Choroid plexus epithelial cell (primary cell): ENCODE results near the gene AP2A2.

ENCODE experiments used
- DNase-seq: peaks from one replicate; pipeline ENCODE4 v3.0.0-alpha.2; 2010; ENCODE audit warnings: low read depth
- H3K4me3 ChIP-seq: 2 replicates; pipeline ENCODE4 v1.5.1; 2011; ENCODE audit warnings: low read depth, mild to moderate bottlenecking, control low read depth, low read length, moderate library complexity
- TF ChIP-seq, protein P1 (sequence below): conservative IDR thresholded peaks from 2 replicates; pipeline ENCODE4 v1.5.1; 2011; ENCODE audit warnings: low read depth, mild to moderate bottlenecking, control low read depth, inconsistent platforms, low read length, moderate library complexity

Gene AP2A2

DNA sequence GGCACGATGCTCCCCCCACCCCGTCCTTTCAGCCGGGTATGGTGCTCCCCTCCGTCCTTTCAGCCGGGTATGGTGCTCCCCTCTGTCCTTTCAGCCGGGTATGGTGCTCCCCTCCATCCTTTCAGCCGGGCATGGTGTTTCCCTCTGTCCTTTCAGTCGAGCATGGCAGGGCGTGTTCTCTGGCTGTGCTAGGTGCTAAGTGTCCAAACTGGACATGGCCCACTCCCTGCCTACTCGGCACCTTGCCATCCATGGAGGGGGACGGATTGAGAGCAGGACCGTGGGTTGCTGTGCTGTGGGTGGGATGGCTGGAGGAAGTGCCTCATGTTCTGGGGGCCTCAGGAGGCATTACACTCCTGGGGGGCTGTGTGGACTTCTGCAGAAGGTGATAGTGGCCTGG is 65.4 kb downstream of the AP2A2 start:
- no peak overlapping the region for H3K4me3 ChIP-seq
- TF ChIP-seq, protein P1, sequence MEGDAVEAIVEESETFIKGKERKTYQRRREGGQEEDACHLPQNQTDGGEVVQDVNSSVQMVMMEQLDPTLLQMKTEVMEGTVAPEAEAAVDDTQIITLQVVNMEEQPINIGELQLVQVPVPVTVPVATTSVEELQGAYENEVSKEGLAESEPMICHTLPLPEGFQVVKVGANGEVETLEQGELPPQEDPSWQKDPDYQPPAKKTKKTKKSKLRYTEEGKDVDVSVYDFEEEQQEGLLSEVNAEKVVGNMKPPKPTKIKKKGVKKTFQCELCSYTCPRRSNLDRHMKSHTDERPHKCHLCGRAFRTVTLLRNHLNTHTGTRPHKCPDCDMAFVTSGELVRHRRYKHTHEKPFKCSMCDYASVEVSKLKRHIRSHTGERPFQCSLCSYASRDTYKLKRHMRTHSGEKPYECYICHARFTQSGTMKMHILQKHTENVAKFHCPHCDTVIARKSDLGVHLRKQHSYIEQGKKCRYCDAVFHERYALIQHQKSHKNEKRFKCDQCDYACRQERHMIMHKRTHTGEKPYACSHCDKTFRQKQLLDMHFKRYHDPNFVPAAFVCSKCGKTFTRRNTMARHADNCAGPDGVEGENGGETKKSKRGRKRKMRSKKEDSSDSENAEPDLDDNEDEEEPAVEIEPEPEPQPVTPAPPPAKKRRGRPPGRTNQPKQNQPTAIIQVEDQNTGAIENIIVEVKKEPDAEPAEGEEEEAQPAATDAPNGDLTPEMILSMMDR = no peak
- DNase-seq = no peak

DNA sequence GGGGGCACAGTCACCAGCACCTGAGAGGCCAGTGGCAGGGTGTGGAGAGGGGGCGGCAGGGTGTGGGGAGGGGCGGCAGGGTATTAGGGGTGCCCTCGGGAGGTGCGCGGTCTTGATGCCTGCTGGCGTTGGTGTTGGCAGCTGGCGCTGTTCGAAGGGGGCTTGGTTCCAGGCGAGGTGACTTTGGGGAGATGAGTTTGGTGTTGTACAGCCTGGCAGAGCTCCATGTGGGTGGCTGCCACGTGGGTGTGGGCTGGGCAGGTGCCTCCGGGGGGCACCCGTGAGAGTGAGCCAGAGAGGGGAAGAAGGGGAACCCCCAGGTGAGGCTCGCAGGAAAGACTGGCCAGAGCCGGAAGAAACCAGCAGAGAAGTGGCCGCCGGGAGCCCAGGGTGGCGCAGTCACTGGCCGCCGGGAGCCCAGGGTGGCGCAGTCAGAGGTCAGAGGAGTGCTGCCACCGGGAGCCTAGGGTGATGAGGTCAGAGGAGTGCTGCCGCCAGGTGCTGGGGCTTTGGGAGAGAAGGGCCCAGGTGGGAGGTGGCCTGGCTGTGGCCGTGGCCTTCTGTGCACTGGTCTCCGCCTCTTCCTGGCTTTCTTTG is 66.1 kb downstream of the AP2A2 start:
- DNase-seq = no peak
- TF ChIP-seq, protein P1 = no peak
- H3K4me3 ChIP-seq = no peak overlapping the region

DNA sequence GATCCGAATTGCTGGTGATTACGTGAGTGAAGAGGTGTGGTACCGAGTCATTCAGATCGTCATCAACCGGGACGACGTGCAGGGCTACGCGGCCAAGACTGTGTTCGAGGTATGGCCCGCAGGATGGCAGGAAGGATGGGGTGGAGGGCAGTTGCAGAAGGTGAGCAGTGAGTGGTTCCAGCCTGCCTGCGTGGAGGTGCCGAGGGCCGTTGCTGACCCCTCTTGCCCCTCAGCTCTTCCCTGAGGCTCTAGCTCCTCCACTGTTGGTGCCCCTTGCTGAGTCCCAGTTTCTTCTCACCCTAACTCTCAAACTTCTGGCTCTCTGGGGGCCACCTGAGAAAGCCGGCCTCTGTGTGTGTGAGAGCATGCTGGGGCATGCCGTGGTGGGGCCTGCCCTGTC is 66.9 kb downstream of the AP2A2 start:
- TF ChIP-seq, protein P1 = no peak
- no peak overlapping the region for H3K4me3 ChIP-seq
- DNase-seq = no peak

DNA sequence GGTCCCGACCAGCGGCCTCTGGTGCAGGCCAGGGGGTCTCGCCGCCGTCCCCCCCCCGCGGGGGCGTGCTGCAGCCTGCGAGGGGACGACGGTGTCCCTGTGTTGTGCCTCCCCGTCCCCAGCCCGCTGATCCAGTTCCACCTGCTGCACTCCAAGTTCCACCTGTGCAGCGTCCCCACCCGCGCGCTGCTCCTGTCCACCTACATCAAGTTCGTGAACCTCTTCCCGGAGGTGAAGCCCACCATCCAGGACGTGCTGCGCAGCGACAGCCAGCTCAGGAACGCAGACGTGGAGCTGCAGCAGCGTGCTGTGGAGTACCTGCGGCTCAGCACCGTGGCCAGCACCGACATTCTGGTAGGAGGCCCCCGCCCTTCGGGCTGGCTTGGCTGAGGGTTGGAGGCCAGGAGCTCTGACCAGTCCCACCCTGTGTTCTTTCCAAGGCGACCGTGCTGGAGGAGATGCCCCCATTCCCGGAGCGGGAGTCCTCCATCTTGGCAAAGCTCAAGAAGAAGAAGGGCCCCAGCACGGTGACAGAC is 68.0 kb downstream of the AP2A2 start:
- DNase-seq = no peak
- TF ChIP-seq, protein P1 = no peak
- H3K4me3 ChIP-seq = no peak overlapping the region

DNA sequence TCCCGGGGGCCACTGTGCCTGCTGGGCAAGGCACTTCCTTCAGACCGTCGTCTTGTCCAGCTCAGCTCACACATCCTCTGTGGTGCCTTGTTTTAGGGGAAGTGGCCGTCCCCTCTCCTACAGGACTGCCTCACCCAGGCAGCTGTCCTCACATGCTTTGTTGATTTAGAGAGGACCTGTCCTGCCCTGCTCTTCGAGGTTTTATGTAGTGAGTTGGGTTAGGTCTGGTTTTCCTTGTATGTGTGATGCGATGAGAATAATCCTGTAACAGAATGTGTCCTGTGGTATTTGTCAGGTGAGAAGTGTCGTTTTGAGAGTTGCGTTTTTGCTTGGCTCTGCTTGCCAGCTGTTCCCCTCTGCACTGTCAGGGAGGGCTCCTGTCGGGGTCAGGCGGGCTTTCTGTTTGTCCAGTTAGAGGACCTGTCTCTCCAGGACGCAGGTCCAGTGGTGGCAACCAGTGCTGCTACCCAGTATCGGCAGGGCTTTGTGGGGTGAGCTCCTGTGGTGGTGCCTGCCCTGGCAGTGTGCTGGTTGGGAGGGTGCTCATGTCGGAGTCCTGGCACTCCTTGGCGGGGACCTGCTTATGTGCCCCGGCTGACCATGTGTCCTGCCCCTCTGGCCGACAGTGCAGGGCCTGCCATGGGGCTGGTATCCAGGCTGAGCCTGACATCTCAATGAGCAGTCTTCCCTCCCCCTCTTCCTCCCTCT is 69.5 kb downstream of the AP2A2 start:
- H3K4me3 ChIP-seq = no peak overlapping the region
- no peak for DNase-seq
- TF ChIP-seq, protein P1 = no peak

DNA sequence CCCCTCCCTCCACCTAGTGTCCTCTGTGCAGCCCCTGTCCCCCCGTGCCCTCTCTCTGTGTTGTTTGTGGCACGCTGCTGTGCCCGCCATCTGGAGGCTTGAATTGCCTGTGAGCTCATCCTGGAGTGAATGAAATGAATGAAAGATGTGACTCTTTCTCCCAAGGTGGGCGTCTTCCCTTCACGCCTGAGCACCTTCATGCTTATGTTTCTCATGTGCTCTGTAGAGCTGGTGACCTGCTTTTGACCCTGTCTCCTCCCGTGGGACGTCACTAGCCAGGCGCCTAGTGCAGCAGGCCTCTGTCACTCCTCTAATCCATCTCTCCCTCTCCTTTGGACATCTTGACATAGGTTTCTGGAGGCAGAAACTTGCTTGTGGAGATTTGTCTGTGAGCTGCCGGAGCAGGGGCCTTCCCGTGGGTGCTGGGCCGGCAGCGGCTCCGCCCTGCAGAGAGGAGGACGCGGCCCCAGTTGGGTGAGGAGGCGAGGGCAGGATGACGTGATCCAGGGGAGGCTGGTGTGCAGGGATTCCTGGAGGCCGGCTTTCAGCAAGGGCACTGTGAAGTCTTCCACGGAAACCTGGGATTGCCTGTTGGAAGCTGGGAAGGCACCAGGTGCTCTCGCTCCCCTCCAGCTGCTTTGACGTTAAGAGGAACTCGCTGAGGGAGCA is 70.2 kb downstream of the AP2A2 start:
- TF ChIP-seq, protein P1 = no peak
- H3K4me3 ChIP-seq = no peak overlapping the region
- peak; percentile 36 for DNase-seq

DNA sequence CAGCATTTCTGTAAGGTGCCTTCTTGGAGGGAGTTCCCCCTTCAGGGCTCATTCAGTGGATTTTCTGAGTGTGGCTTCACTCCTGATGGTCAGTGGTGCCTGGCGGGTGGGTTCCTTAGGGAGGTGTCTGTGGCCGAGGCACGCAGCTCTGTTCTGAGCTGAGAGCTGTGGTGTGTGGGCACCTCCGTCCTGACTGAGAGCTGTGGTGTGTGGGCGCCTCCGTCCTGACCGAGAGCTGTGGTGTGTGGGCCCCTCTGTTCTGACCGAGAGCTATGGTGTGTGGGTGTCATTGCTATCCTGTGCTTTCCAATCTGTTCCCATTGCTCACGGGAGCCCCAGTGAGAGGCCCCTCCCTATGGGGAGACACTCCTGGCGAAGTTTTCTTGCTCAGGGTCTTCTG is 71.0 kb downstream of the AP2A2 start:
- TF ChIP-seq, protein P1 = no peak
- no peak for DNase-seq
- H3K4me3 ChIP-seq = no peak overlapping the region
